IMR-90 (cell line): Measurements from ENCODE around the gene CYREN. TPM values are rescaled to one million over a fixed set of nuclear protein-coding genes. Genes with fewer than 3 reads are reported as not detected.

ENCODE experiments used
- microRNA-seq, 2 experiments: library from miRNA; stranded (forward) in 1 of 2; unstranded in 1 of 2; fragments of 10-50 nt in 1 of 2; fragments of <30 nt in 1 of 2; gene quantifications in 1 of 2; microRNA quantifications in 1 of 2; one replicate each; pipeline versions ENCODE3 to v1.1.0; 2013 to 2020; ENCODE audit not compliant: insufficient read depth in 1 of 2, insufficient read length in 1 of 2, unreplicated experiment in 1 of 2
- polyA plus RNA-seq, 3 experiments: library from polyadenylated mRNA; depleted of rRNA; stranded (reverse); fragments of >200 nt; gene quantifications; 2 replicates each; pipeline ENCODE4 v1.2.3, GENCODE V29; 2012; ENCODE audit warnings: low replicate concordance in 1 of 3
- small RNA-seq, 5 experiments: library from RNA; depleted of rRNA; stranded (forward); fragments of <200 nt; gene quantifications; one replicate each; pipeline ENCODE3, GENCODE V24; 2012
- total RNA-seq: library from RNA; depleted of rRNA; stranded (reverse); fragments of >200 nt; gene quantifications from 2 replicates; pipeline ENCODE4 v1.2.3, GENCODE V29; 2012; rRNA removed

Gene CYREN
- total and polyA plus RNA-seq, 2 of the 4 experiments (the other 2 are of a cell fraction) = 26.5 to 29.2 TPM

Small RNA genes lying within 50 kb of the gene (microRNA-seq; reads per million reads assigned to microRNA genes)
- 0 to 1.1 reads per million in 2 experiments for gene MIR6509

Small RNA genes lying within 50 kb of the gene (small RNA-seq; reads per million reads assigned to genes)
- gene MIR6509 = 0 to 2.0 (median 0.57) reads per million in 5 experiments

Other genes with a start within 250 kb of the CYREN start
- 0.18 and 0.28 TPM in 2 replicates for gene AGBL3, start 184.2 kb downstream of the CYREN start, total RNA-seq
- 0.16 and 0.65 TPM in 2 replicates for gene AGBL3, start 184.2 kb downstream of the CYREN start, polyA plus RNA-seq (2012; rRNA removed)
- 0.28 and 0.72 TPM in 2 replicates for gene TMEM140, start 22.6 kb downstream of the CYREN start, total RNA-seq
- 0.23 and 0.24 TPM in 2 replicates for gene TMEM140, start 22.6 kb downstream of the CYREN start, polyA plus RNA-seq (2012; rRNA removed)
- gene WDR91, start 40.8 kb upstream of the CYREN start, total RNA-seq = 5.2 and 6.4 TPM in 2 replicates
- 10.3 and 10.6 TPM in 2 replicates for gene WDR91, start 40.8 kb upstream of the CYREN start, polyA plus RNA-seq (2012; rRNA removed)
- not detected in 2 replicates for gene STRA8, start 63.1 kb upstream of the CYREN start, total RNA-seq
- gene STRA8, start 63.1 kb upstream of the CYREN start, polyA plus RNA-seq (2012; rRNA removed) = not detected in 2 replicates